Anterior cingulate cortex (tissue), 58 donors: Measurements from ENCODE around the gene NTRK2.
A peak's percentile ranks its signal among the peaks of the same experiment; 100 is the strongest.

Source experiments
- DNase-seq, 58 donors: peaks; one replicate each; lab custom pipeline; 2025; lab: John Stamatoyannopoulos, UW

Gene NTRK2

DNA sequence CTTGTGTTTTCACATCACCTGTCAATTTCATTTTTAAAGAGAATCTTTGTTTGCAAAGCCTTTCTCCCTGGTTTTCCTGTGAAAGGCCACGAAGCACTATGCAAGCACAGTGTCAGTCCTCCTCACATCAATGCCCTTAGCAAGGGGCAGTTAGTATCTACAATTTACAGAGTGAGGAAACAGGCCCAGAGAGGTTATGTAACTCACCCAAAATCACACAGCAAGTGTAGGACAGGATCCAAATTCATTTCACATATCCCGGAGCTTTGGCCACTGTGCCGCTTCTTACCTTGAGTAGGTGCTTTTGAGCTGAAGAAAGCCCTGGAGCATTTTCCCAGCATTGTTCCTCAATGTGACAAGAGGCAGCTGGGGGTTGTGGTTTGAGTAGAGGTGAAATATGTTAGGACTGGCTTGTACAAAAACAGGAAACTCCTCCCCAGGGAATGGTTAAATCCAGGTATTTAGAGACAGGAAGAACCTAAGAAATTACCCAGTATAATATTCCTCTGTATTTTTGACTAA lies 283.8 kb downstream of the NTRK2 start:
- no peak for DNase-seq

DNA sequence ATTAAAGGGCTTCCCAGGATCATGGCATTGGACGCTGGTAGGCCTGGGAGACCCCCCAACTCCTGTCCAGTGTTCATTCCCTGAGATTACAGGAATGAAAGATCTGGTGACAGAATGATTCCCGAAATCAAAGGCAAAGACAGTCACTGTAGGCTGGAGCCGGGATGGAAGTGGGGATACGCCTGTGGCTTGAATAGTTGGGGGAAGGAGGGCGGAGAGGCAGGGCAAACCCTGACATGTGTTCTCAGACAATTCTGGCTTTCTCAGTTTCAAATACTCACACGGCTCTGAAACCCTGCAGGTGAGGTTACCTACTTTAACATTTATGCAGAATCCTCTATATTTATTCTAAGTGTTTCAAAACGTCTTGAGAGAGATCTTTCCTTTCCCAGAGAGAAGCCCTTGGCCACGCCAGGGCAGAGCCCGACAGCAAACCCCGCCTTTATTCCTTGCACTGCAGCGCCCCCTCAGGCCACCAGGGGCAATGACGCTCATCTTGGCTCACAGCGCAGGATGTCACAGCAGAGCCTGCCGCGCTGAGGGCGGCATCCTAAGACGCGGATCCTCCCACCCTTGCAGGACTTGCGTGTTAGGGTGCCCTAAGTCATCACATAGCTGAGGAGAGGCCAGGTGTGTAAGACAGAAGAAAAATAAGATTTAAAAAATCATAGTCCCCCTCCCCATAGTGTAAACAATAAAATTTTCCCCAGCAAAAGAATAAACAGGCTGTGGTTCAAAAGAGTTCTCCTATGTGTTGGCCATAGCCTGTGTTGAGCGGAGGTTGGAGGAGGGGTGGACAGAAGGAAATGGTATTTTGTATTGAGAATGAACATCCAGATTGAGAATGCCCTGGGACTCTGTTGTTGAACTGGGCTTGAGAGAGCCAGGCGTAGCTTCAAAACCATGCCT lies 284.5 kb downstream of the NTRK2 start:
- peak in 55 of 58 donors; percentile 6 to 87 (median 71) for DNase-seq

DNA sequence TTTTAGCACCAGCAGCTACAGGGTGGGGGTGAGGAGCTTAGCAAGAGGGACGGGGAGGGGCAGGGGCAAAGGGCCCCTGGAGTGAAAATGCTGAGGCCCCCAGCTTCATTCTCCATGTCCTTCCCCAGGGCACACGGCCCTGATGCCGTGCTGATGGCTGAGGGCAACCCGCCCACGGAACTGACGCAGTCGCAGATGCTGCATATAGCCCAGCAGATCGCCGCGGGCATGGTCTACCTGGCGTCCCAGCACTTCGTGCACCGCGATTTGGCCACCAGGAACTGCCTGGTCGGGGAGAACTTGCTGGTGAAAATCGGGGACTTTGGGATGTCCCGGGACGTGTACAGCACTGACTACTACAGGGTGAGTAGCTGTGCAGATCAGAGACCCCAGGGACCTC lies 285.6 kb downstream of the NTRK2 start:
- no peak for DNase-seq

DNA sequence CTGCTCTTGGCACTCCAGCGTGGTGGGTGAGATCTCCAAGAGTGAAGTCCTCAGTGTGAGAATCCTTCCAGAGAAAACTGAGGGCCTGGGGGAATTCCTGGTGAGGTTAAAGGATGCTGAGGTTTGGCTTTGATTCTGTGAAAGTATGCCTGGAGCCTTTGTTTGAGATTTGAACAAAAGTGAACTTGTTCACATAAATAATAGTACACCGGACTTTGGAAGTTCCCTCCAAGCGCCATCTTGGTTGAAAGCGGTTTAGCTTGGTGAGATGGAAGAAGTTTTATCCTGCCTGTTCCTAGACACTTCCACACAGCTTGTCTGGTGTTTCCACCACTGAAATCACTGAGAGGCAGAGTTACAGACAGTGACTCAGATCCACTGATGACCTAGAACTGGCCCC lies 286.4 kb downstream of the NTRK2 start:
- no peak for DNase-seq

DNA sequence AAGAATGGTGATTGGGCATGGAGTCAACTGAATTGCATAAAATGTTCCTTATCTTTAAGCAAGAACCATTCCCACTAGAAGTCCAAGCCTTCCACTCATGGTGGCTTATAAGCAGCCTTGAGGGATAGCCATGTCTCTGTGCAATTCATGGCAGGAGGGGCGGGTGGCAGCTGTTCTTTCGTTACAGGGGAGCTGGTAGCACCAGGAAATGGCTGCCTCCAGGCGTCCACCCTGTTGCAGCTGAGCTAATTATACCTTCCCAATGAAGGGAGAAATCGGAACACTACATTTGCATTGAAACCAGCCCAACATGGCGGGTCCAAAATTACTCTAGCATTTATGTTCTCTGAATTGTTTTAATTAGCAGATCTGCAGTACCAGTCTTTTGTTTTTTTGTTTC lies 289.8 kb downstream of the NTRK2 start:
- no peak for DNase-seq

DNA sequence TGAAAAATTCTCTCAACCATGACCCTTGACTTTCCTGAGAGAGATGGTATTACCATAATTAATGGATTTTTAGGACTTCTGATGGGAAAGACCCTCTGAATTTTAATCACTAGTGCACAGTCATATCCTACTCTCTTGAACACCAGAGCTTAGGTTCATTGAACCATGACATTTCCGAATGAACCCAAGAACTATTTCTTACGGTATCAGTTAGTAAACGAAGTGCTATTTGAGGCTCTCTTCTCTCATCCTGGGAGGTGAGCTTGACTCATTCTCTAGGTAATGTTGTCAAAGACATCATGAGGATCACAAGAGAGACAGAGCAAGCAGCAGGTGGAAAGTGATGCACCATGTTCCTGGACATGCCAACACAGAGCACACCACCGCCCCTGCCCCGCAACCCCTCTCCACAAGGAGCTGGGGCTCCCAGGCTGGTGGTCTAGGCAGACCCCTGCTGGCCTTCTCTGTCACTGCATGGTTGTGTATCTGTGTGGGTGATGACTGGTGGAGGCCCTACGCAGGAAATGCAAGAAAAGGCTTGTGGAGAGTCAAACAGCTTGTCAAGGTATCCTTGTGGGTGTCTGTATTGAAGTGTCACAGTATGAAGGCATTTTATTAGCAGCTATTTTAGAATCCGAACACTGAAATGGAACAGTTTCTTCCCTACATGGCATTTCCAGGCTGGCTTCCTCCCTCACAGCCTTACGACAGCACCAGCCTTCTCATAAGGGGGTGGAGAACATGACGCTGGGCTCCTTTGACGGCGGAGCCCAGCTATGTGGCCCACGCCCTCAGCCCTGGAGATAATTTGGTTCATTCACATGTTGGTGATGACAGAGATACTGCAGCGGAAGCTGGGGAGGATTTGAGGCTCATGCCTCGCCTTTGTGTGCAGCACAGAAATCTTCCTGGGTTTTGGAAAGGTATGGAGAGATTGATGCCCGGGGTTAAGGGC lies 297.6 kb downstream of the NTRK2 start:
- peak in 29 of 58 donors; percentile 11 to 79 (median 53) for DNase-seq

DNA sequence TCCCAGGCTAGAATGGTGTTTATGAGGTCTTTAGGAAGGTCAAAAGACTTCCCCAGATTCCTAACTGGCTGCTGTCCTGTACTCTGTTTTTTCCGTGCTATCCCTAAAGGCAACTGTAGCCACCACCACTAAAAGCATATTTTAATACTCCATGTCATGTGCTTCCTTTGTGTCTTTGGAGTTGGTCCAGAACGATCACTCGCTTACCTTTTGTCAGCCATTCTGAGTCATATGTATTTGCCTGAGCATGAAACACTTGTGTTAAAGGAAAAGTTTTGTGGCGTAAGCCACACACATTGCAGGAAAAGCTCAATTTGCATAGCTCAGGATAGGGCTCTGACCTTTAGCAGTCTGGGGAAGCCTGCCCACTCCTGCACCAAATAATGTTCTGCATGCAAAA lies 299.6 kb downstream of the NTRK2 start:
- no peak for DNase-seq

DNA sequence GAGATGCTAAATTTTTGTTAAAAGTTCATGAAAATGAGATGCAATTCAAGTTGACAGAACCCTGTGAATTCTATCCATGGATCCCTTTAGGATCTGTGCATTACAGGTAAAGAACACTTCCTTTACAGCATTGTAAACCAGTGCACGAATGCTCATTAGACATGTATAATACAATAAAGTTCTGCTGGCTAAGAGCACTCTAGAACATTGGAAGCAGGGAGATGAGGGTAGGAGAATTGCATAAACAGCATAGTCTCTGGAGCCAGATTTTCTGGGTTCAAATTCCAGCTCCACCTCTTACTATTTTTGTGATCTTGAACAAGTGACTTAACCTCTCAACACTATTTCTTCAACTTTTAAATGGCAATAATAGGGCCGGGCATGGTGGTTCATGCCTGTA lies 300.2 kb downstream of the NTRK2 start:
- no peak for DNase-seq

DNA sequence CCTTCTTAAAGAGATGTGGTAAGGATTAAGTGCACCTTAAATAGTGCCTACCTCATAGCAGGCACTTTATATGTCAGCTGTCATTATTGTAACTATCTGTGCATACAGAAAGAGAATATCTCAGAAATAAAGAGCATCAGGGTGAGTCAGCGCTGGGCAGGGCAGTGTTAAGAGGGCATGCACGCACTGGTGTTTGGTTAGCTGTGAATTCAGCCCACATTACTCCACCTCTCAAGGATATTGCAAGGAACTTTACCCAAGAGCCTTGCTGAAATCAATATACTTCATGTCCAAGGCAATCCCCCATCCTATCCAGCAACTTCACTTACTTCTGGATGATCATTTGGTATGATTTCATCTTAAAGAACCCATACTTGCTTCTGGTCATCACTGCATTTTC lies 300.9 kb downstream of the NTRK2 start:
- no peak for DNase-seq

DNA sequence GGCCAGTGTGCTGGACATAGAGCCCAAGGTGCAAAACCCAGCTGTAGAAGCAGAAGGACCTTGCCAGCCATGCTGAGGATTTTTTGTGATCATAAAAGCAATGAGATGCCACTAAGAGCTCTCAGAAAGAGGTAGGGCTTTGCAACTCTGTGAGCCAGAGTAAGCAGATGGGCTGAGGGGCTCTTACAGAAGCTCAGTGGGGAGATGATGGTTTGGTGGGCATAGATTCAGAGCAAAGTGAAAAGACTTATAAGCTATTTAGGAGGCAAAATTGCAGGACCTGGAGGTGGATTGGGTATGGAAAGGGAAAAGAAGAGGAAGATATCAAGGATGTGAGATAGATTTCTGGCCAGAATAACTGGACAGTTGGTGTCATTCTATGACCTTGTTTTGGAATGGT lies 302.0 kb downstream of the NTRK2 start:
- no peak for DNase-seq

DNA sequence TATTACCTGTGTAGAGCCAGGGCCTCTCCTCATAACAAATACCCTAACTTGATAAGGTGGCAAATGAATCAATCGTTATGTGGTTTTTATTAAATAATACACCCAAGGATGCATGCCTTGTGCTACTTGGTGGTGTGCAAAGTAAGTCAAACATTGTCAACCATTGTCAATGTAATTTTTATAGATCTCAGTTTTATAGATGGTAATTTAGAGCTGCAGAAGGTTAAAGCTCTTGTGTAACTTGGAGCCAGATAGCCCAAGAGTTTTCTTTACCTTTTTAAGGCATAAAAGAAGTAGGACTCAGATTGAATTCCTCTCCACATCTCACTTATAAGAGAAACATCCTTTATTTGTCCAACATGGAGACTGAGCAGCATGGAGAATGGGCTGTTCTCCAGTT lies 304.7 kb downstream of the NTRK2 start:
- DNase-seq = no peak

DNA sequence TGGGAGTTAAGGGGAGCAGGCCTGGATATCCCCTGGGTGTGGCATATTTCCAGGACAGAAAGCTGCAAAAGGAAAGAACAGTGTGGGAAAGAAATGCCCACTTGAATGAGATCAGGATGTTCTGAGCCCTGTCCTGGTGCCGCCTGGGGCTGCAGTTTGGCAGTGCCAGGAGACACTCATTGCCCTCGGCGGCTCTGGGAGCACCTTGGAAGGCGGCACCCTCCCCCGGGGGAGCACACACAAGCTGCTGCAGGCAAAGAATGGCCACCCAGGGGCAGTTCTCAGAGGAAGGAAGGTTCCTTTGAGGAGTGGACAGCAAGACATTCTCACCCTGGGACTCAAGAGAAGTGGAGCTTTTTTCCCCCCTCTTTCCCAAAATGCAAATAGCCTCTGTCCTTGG lies 305.3 kb downstream of the NTRK2 start:
- DNase-seq = peak in 45 of 58 donors; percentile 17 to 94 (median 64)

DNA sequence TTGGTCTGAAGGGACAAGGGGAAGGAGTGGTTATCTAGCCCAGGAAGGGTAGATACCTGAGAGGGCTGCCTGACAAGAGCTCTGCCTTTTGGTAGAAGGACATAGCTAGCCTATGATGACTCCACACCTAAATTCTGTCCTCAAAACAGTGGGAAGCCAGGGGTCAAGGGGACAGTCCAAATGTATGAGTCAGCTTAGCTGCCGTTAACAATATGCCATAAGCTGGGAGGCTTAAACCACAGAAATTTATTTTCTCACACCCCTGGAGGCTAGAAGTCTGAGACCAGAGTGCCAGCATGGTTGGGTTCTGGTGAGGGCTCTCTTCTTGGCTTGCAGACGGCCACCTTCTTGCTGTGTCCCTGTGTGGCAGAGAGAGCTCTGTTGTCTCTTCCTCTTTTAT lies 306.4 kb downstream of the NTRK2 start:
- no peak for DNase-seq

DNA sequence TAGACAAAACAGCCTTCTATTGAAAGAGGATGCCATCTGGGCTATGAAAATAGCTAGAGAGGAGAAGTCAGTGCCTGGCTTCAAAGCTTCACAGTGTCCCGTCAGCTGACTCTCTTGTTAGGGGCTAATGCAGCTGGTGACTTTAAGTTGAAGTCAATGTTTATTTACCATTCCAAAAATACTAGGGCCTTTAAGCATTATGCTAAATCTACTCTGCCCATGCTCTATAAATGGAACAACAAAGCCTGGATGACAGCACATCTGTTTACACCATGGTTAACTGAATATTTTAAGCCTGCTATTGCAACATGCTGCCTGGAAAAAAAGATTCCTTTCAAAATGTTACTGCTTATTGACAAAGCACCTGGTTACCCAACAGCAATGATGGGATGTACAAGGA lies 309.1 kb downstream of the NTRK2 start:
- DNase-seq = no peak

DNA sequence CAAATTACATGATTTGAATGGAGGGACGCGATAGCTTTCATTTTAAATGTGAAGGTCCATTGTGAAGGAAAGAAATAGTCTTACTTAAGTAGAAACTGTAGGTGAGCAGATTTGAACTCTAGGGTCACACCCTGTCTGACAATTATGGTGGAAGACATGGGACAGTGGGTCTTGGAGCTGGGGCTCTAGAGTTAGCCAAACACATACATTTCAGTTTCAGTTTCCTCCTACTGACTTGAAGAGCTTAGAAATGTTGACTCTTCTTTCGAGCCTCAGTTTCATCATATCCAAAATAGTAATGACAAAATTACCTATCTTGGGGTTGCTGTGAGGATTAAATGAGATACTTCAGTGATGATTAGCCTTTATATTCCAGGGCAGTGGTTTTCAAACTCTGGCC lies 314.2 kb downstream of the NTRK2 start:
- DNase-seq = no peak

DNA sequence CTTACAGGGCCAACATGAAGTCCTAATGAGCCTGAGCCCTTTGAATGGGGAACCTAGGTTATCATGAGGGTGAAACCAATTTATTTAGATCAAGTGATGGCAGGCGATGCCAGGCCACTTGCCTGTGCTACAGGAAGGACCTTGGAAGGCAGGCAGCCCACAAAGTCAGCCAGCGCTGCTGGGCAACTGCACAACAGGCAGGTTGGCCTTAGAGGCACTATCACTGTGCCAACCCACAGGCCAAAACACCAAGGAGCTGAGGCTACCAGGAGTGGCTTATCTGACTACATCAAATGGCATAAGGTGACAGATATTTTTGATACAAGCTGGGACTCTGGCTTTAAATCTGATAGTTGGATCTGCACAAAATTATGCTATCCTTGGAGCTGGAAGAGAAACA lies 319.1 kb downstream of the NTRK2 start:
- peak in 5 of 58 donors; percentile 6 to 36 (median 23) for DNase-seq

DNA sequence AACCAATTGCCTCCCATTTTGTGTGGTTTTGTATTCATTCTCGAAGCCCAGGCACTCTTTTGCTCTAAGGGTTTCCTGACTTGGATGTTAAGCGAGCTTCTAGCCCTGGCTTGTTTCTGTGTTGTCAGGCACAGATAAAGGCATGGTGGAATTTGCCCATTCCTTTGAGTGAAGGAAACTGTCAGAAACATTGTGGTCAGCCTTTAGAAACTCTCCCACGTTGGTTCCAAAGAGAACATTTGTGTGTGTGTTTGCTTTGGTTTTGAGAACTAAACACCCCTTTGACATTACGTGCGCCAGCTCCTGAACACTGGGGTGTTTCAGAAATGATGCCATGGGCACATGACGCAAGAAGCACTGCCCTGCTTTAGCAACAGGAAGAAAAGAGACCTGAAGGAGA lies 320.9 kb downstream of the NTRK2 start:
- peak in 50 of 58 donors; percentile 3 to 94 (median 70) for DNase-seq

DNA sequence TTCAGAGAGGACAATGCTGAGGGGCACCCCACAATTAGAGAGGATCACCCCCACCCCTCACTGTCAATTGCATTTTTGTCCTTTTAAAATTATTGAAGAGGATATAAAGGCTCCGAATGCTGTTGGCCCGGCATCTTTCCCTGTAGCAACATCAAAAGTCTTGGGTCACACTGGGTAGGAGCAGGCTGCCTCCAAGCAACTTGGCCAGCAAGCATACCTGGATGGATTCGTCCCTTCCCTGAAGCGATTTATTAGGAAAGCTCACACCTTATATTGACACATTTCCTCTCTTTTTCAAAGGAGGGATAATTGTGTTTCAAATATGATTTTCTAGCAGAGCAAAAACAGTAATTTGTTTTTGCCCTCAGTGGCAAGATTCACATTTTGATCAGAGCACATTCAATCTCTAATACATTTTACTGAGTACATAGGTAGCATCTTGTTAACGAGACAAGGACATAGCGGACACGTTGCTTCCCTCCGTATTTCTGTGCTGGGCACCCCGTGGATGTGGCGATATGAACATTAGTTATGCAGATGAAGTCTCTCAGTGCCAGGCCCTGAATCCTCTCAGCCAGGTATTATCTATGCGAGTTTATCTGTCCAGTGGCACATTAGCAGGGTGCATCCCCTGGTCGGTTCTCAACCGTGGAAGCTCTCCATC lies 321.5 kb downstream of the NTRK2 start:
- peak in 8 of 58 donors; percentile 38 to 75 (median 60) for DNase-seq

DNA sequence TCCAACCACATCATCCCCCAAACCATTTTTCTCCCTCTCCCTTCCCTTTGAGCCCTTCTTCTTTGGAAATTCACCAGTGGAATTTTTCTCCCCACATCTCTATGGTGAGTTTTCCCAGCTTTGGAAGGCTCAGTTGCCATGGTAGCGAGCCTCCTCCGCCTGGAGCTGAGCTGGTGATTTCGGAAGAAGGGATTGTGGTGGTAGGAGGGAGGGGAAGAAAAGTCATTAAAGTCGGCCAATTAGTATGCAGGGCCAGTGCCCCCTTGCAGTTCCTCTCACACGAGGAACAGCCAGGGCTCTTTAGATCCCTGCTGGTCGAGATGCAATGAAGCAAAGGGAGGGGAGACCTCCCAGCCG lies 322.0 kb downstream of the NTRK2 start:
- DNase-seq = peak in 53 of 58 donors; percentile 22 to 92 (median 67)

DNA sequence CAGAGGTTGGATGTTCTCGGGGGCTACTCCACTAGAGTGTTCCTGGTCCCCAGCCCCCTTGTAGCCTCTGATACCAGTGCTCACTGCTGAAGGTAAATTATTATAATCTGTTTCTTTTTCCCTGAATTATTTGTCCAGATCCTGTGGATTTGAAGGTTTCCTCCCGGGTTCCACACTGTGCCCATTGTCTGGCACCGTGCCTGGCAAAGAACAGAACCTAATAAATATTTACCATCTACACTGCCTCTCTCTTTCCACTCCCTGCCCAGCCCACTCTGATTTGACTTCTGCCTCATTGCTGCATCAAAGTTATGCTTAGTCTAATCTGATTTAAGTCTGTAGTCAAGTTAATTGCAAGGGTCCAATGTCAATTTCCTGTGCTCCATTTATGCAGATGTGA lies 322.9 kb downstream of the NTRK2 start:
- no peak for DNase-seq

DNA sequence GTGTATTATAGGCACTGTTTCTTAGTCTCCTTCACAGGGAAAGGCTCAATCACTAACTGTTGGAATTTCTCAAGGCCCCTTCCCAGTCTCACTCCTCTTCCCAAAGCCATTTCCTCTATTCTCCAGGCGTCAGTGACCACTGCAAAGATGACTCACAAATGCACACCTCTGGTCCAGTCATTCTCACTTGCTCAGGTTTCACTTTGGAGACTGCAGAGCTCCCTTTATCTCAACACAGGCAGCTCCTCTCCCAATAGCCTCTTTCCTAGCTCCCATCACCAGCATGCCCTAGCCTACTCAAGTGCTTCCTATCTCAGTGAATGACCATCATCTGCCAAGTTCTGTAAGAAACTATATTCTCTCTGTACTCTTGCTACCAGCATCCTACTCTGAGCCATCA lies 323.6 kb downstream of the NTRK2 start:
- no peak for DNase-seq
